OCI-LY7 (cell line): ENCODE measurements around the gene HSPBP1.

Source experiments
- EZH2phosphoT487 ChIP-seq: fragments of 200-600 bp; sonication (generic); IDR thresholded peaks from 2 replicates; pipeline ENCODE4 v1.6.1; 2018; ENCODE audit warnings: low read depth, borderline replicate concordance, mild to moderate bottlenecking, mixed run types, antibody characterized with exemption, low read length, moderate library complexity, mixed read lengths
- TF ChIP-seq, protein P1 (sequence below): fragments of 200-600 bp; sonication (generic); conservative IDR thresholded peaks from 2 replicates; pipeline ENCODE4 v1.5.1; 2014; ENCODE audit warnings: mild to moderate bottlenecking, antibody characterized with exemption, low read length, moderate library complexity, mixed read lengths

DNA sequence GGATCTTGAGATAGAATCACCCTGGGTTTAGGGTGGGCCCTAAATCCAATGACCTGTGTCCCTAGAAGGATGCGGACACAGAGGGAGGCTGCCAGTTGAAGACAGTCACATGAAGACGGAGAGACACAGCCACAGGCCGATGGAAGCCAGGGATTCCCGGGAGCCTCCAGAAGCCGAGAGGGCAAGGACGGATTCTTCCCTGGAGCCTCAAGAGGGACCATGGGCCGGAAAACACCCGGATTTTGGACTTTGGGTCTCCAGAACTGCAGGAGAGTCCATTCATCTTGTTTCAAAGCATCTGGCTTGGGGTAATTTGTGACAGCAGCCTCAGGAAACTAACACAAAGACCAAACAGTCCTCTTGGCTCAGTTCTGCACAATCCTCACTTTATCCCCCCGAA, 53.6 kb downstream of the HSPBP1 start:
- TF ChIP-seq, protein P1, sequence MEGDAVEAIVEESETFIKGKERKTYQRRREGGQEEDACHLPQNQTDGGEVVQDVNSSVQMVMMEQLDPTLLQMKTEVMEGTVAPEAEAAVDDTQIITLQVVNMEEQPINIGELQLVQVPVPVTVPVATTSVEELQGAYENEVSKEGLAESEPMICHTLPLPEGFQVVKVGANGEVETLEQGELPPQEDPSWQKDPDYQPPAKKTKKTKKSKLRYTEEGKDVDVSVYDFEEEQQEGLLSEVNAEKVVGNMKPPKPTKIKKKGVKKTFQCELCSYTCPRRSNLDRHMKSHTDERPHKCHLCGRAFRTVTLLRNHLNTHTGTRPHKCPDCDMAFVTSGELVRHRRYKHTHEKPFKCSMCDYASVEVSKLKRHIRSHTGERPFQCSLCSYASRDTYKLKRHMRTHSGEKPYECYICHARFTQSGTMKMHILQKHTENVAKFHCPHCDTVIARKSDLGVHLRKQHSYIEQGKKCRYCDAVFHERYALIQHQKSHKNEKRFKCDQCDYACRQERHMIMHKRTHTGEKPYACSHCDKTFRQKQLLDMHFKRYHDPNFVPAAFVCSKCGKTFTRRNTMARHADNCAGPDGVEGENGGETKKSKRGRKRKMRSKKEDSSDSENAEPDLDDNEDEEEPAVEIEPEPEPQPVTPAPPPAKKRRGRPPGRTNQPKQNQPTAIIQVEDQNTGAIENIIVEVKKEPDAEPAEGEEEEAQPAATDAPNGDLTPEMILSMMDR: no peak
- TF ChIP-seq EZH2phosphoT487: no peak
